ENCODE data around the gene SRSF4. TPM values are rescaled to one million over a fixed set of nuclear protein-coding genes. Genes with fewer than 3 reads are reported as not detected.
"Not testable (repeated sequence)": the region's sequence is repeated elsewhere in the genome, so short reads cannot be mapped to it uniquely, and the experiment has no call there.

SRSF4 gene
- total RNA-seq, 1 experiment from 2014 or later = 22.6 TPM

- in situ Hi-C loops (cut with HindIII; ENCODE audit: low pct_unique_long_range_greater_than_20kb, low sequenced_read_pairs) = no loop called here
- no peak for DNase-seq (ENCODE audit: low read depth, low spot score)
Measured at GRCh38 chr1:29121936-29122681, 59.6 kb downstream of the SRSF4 start.

GRCh38 chr1:29121516-29121935 lies 60.2 kb downstream of the SRSF4 start:
- DNase-seq (ENCODE audit: low read depth, low spot score) = no peak
- in situ Hi-C loops (cut with HindIII; ENCODE audit: low pct_unique_long_range_greater_than_20kb, low sequenced_read_pairs) = no loop called here

- in situ Hi-C loops (cut with HindIII; ENCODE audit: low pct_unique_long_range_greater_than_20kb, low sequenced_read_pairs) = no loop called here
- no peak for DNase-seq (ENCODE audit: low read depth, low spot score)
Measured at GRCh38 chr1:29120947-29121485, 60.7 kb downstream of the SRSF4 start.

GRCh38 chr1:29120367-29120766 lies 61.3 kb downstream of the SRSF4 start:
- no peak for DNase-seq (ENCODE audit: low read depth, low spot score)
- in situ Hi-C loops (cut with HindIII; ENCODE audit: low pct_unique_long_range_greater_than_20kb, low sequenced_read_pairs) = no loop called here

GRCh38 chr1:29119121-29119929 lies 62.4 kb downstream of the SRSF4 start:
- in situ Hi-C loops (cut with HindIII; ENCODE audit: low pct_unique_long_range_greater_than_20kb, low sequenced_read_pairs) = no loop called here

GRCh38 chr1:29117381-29117780 lies 64.3 kb downstream of the SRSF4 start:
- in situ Hi-C loops (cut with HindIII; ENCODE audit: low pct_unique_long_range_greater_than_20kb, low sequenced_read_pairs) = no loop called here
- DNase-seq (ENCODE audit: low read depth, low spot score) = peak; percentile 8

More at GRCh38 chr1:29119121-29119929, 62.4 kb downstream of the SRSF4 start:
- DNase-seq (ENCODE audit: low read depth, low spot score) = no peak

GRCh38 chr1:29114654-29115053 lies 67.0 kb downstream of the SRSF4 start:
- in situ Hi-C loops (cut with HindIII; ENCODE audit: low pct_unique_long_range_greater_than_20kb, low sequenced_read_pairs) = no loop called here
- no peak for DNase-seq (ENCODE audit: low read depth, low spot score)

GRCh38 chr1:29113413-29114117 lies 68.1 kb downstream of the SRSF4 start:
- in situ Hi-C loops (cut with HindIII; ENCODE audit: low pct_unique_long_range_greater_than_20kb, low sequenced_read_pairs) = no loop called here

GRCh38 chr1:29112705-29113412 lies 68.8 kb downstream of the SRSF4 start:
- in situ Hi-C loops (cut with HindIII; ENCODE audit: low pct_unique_long_range_greater_than_20kb, low sequenced_read_pairs) = no loop called here
- DNase-seq (ENCODE audit: low read depth, low spot score) = no peak

More at GRCh38 chr1:29113413-29114117, 68.1 kb downstream of the SRSF4 start:
- no peak for DNase-seq (ENCODE audit: low read depth, low spot score)

GRCh38 chr1:29108041-29108440 lies 73.7 kb downstream of the SRSF4 start:
- in situ Hi-C loops (cut with HindIII; ENCODE audit: low pct_unique_long_range_greater_than_20kb, low sequenced_read_pairs); DNase-seq (ENCODE audit: low read depth, low spot score): not testable (repeated sequence)

- in situ Hi-C loops (cut with HindIII; ENCODE audit: low pct_unique_long_range_greater_than_20kb, low sequenced_read_pairs) = no loop called here
- no peak for DNase-seq (ENCODE audit: low read depth, low spot score)
Measured at GRCh38 chr1:29105822-29106221, 75.9 kb downstream of the SRSF4 start.

- in situ Hi-C loops (cut with HindIII; ENCODE audit: low pct_unique_long_range_greater_than_20kb, low sequenced_read_pairs) = no loop called here
- DNase-seq (ENCODE audit: low read depth, low spot score) = no peak
Measured at GRCh38 chr1:29100487-29100886, 81.2 kb downstream of the SRSF4 start.

- in situ Hi-C loops (cut with HindIII; ENCODE audit: low pct_unique_long_range_greater_than_20kb, low sequenced_read_pairs) = no loop called here
- no peak for DNase-seq (ENCODE audit: low read depth, low spot score)
Measured at GRCh38 chr1:29099286-29099685, 82.4 kb downstream of the SRSF4 start.

Small RNAs within 50 kb of the gene (small RNA-seq; reads per million reads assigned to genes)
- gene RF02271 = 0 reads per million in 2 experiments

Other genes starting within 250 kb of the SRSF4 start
- gene TMEM200B, start 58.0 kb downstream of the SRSF4 start, total RNA-seq (2014; rRNA removed; shearing (Covaris generic)) = not detected in 2 replicates
- 19.5 and 25.8 TPM in 2 replicates for gene MECR, start 49.0 kb upstream of the SRSF4 start, total RNA-seq (2014; rRNA removed; shearing (Covaris generic))
- 3.3 and 4.0 TPM in 2 replicates for gene PTPRU, start 54.6 kb upstream of the SRSF4 start, total RNA-seq (2014; rRNA removed; shearing (Covaris generic))

Data from SK-MEL-5 (cell line).